Left hindlimb (tissue), 1 donor: ENCODE measurements around the gene KRCC1.
"Not testable (repeated sequence)": the region's sequence is repeated elsewhere in the genome, so short reads cannot be mapped to it uniquely, and the experiment has no call there.

Experiments
- DNase-seq: peaks from one replicate; pipeline ENCODE4 v3.0.0-alpha.2; 2018

Gene KRCC1

GRCh38 chr2:87994304-87994850 lies 61.2 kb downstream of the KRCC1 start:
- not testable (repeated sequence) for DNase-seq

GRCh38 chr2:87992569-87992968 lies 63.0 kb downstream of the KRCC1 start:
- DNase-seq, result not testable (repeated sequence)

GRCh38 chr2:87987473-87987872 lies 68.1 kb downstream of the KRCC1 start:
- DNase-seq, result not testable (repeated sequence)

- DNase-seq, result not testable (repeated sequence)
Observed at GRCh38 chr2:87985902-87986301, 69.7 kb downstream of the KRCC1 start.

GRCh38 chr2:87981182-87981581 lies 74.4 kb downstream of the KRCC1 start:
- not testable (repeated sequence) for DNase-seq
